HepG2 (cell line): ENCODE results near the gene NF2. TPM values are rescaled to one million over a fixed set of nuclear protein-coding genes. Genes with fewer than 3 reads are reported as not detected.
A peak's percentile ranks its signal among the peaks of the same experiment; 100 is the strongest.

Source experiments
- AGO1 ChIP-seq: fragments of 200-400 bp; formaldehyde crosslinking; IDR thresholded peaks from 2 replicates; pipeline ENCODE4 v1.6.1; 2017; ENCODE audit warnings: mild to moderate bottlenecking, low read depth, low read length, moderate library complexity; ENCODE audit not compliant: poor library complexity, severe bottlenecking
- ATF7-NPFF ChIP-seq: sonication (generic); formaldehyde crosslinking; IDR thresholded peaks from 2 replicates; pipeline ENCODE4 v1.8.1; 2023; ENCODE audit warnings: mild to moderate bottlenecking, low read depth, missing genetic modification reagents, moderate library complexity
- BRF2 ChIP-seq: sonication (generic); formaldehyde crosslinking; IDR thresholded peaks from 2 replicates; pipeline ENCODE4 v1.8.1; 2022; ENCODE audit warnings: mild to moderate bottlenecking, missing genetic modification reagents
- CHCHD3 ChIP-seq: sonication (generic); formaldehyde crosslinking; IDR thresholded peaks from 2 replicates; pipeline ENCODE4 v1.8.0; 2022; ENCODE audit warnings: mild to moderate bottlenecking, missing genetic modification reagents, moderate library complexity
- KDM6A ChIP-seq: IDR thresholded peaks from 2 replicates; pipeline ENCODE4 v1.6.1; 2016; ENCODE audit warnings: low read depth
- KLF6 ChIP-seq: IDR thresholded peaks from 2 replicates; pipeline ENCODE4 v1.8.0; 2016; ENCODE audit warnings: missing biosample characterization, missing genetic modification reagents
- NR2F6 ChIP-seq, 2 experiments: IDR thresholded peaks; 2 replicates each; pipeline ENCODE4 v1.6.1; 2016; ENCODE audit warnings: antibody characterized with exemption in 1 of 2, mild to moderate bottlenecking in 1 of 2
- RCOR2 ChIP-seq: IDR thresholded peaks from 2 replicates; pipeline ENCODE4 v1.6.1; 2016; ENCODE audit warnings: missing biosample characterization, missing genetic modification reagents
- SKI ChIP-seq: fragments of 450-650 bp; IDR thresholded peaks from one replicate; pipeline ENCODE4 v1.6.1; 2018; ENCODE audit warnings: mild to moderate bottlenecking; ENCODE audit not compliant: partially characterized antibody
- SPEN ChIP-seq: sonication (generic); formaldehyde crosslinking; IDR thresholded peaks from 2 replicates; pipeline ENCODE4 v1.5.1; 2020; ENCODE audit warnings: low read depth, mild to moderate bottlenecking, missing genetic modification reagents
- STAG1 ChIP-seq: sonication (generic); formaldehyde crosslinking; IDR thresholded peaks from 2 replicates; pipeline ENCODE4 v1.4.0; 2020; ENCODE audit warnings: missing genetic modification reagents
- ZNF337 ChIP-seq: sonication (generic); formaldehyde crosslinking; IDR thresholded peaks from 2 replicates; pipeline ENCODE4 v1.5.1; 2020; ENCODE audit warnings: missing genetic modification reagents, low read depth, mild to moderate bottlenecking, borderline replicate concordance
- ZNF407 ChIP-seq: sonication (generic); formaldehyde crosslinking; IDR thresholded peaks from one replicate; pipeline ENCODE4 v1.5.1; 2020; ENCODE audit warnings: mild to moderate bottlenecking, missing genetic modification reagents; ENCODE audit errors: not compliant biosample characterization
- ZNF605 ChIP-seq: sonication (generic); formaldehyde crosslinking; IDR thresholded peaks from 2 replicates; pipeline ENCODE4 v1.8.0; 2022; ENCODE audit warnings: mild to moderate bottlenecking, missing genetic modification reagents
- ZSCAN25 ChIP-seq: sonication (generic); formaldehyde crosslinking; IDR thresholded peaks from 2 replicates; pipeline ENCODE4 v1.8.0; 2022; ENCODE audit warnings: mild to moderate bottlenecking, missing genetic modification reagents
- polyA plus RNA-seq, 8 experiments: library from polyadenylated mRNA; depleted of rRNA in 3 of 8; stranded (reverse) in 7 of 8; unstranded in 1 of 8; fragments of >200 nt; fragmentation: Illumina TruSeq in 4 of 8; extraction: Trizol in 4 of 8; gene quantifications; 2 replicates each; pipeline versions ENCODE4 v1.2.1 to v1.2.3, GENCODE V29; 2011 to 2016; ENCODE audit warnings: low read depth in 4 of 8, missing spikeins in 1 of 8, mixed read lengths in 1 of 8; ENCODE audit not compliant: insufficient read depth in 1 of 8
- total RNA-seq, 5 experiments: library from RNA; depleted of rRNA; stranded (reverse); fragments of >200 nt; fragmentation: Illumina TruSeq; extraction: Trizol; gene quantifications; 2 replicates each; pipeline ENCODE4 v1.2.3, GENCODE V29; 2016; ENCODE audit warnings: low read depth in 1 of 5

The NF2 gene
- total and polyA plus RNA-seq, 2 of the 13 experiments (the other 11 are each of a cell fraction or from before 2014, with no cell fraction given): 9.3 to 33.3 TPM

GRCh38 chr22:29580200-29580810 is 23.1 kb upstream of the NF2 start (continued):
- TF ChIP-seq STAG1: no peak
- 0 out of 2 replicates have a peak, but pooled peaks have one; percentile 15 for TF ChIP-seq ATF7-NPFF (CRISPR knock-in tag)
- no peak for TF ChIP-seq NR2F6 (IDR thresholded peaks at IDR 0.05)
- TF ChIP-seq NR2F6 (CRISPR knock-in tag; IDR thresholded peaks at IDR 0.05): peak; percentile 77
- TF ChIP-seq SKI: peak; percentile 66
- TF ChIP-seq KDM6A (CRISPR knock-in tag): peak; percentile 58; the same call in 1 of the 2 replicates
- TF ChIP-seq SPEN (CRISPR knock-in tag): peak; percentile 95
- TF ChIP-seq ZSCAN25 (CRISPR knock-in tag): peak; percentile 58
- TF ChIP-seq ZNF605 (CRISPR knock-in tag): no peak; the same call in 1 of the 2 replicates
- no peak for TF ChIP-seq AGO1
- no peak for TF ChIP-seq ZNF337 (CRISPR knock-in tag)
- no peak for TF ChIP-seq ZNF407 (CRISPR knock-in tag)
- TF ChIP-seq KLF6 (CRISPR knock-in tag): peak; percentile 94
- no peak for TF ChIP-seq BRF2
- 0 out of 2 replicates have a peak, but pooled peaks have one; percentile 33 for TF ChIP-seq CHCHD3 (CRISPR knock-in tag)
- TF ChIP-seq RCOR2: 0 out of 2 replicates have a peak, but pooled peaks have one; percentile 52
